PC-3 (cell line): Measurements from ENCODE around the gene ZNF132.

Experiments
- EZH2 ChIP-seq: fragments of 300-600 bp; sonication (generic); IDR thresholded peaks from one replicate; pipeline ENCODE4 v1.6.1; 2017; ENCODE audit warnings: antibody characterized with exemption, mild to moderate bottlenecking, low read length; ENCODE audit not compliant: unreplicated experiment
- TF ChIP-seq, protein P1 (sequence below): fragments of 300-600 bp; sonication (generic); conservative IDR thresholded peaks from 2 replicates; pipeline ENCODE4 v1.5.1; 2017; ENCODE audit warnings: antibody characterized with exemption, low read depth, mild to moderate bottlenecking, low read length

GRCh38 chr19:58398087-58398486, 41.9 kb downstream of the ZNF132 start:
- TF ChIP-seq, protein P1, sequence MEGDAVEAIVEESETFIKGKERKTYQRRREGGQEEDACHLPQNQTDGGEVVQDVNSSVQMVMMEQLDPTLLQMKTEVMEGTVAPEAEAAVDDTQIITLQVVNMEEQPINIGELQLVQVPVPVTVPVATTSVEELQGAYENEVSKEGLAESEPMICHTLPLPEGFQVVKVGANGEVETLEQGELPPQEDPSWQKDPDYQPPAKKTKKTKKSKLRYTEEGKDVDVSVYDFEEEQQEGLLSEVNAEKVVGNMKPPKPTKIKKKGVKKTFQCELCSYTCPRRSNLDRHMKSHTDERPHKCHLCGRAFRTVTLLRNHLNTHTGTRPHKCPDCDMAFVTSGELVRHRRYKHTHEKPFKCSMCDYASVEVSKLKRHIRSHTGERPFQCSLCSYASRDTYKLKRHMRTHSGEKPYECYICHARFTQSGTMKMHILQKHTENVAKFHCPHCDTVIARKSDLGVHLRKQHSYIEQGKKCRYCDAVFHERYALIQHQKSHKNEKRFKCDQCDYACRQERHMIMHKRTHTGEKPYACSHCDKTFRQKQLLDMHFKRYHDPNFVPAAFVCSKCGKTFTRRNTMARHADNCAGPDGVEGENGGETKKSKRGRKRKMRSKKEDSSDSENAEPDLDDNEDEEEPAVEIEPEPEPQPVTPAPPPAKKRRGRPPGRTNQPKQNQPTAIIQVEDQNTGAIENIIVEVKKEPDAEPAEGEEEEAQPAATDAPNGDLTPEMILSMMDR = no peak
- no peak for TF ChIP-seq EZH2
